IPS-15b (cell line): Measurements from ENCODE around the gene GPR143.
"Not testable (repeated sequence)": the region's sequence is repeated elsewhere in the genome, so short reads cannot be mapped to it uniquely, and the experiment has no call there.

ENCODE experiments used
- H3K27me3 ChIP-seq: one replicate; pipeline ENCODE4 v1.6.1; 2013; ENCODE audit warnings: low read length; ENCODE audit not compliant: control insufficient read depth, insufficient read depth
- H3K36me3 ChIP-seq: one replicate; pipeline ENCODE4 v1.6.1; 2013; ENCODE audit warnings: low read length; ENCODE audit not compliant: control insufficient read depth, insufficient read depth
- H3K4me1 ChIP-seq: one replicate; pipeline ENCODE4 v1.6.1; 2013; ENCODE audit warnings: mild to moderate bottlenecking, low read length; ENCODE audit not compliant: control insufficient read depth, insufficient read depth
- H3K4me3 ChIP-seq: one replicate; pipeline ENCODE4 v1.5.1; 2013; ENCODE audit warnings: low read depth, low read length
- H3K9ac ChIP-seq: one replicate; pipeline ENCODE4 v1.6.1; 2013; ENCODE audit warnings: low read depth, mild to moderate bottlenecking, low read length
- H3K9me3 ChIP-seq: one replicate; pipeline ENCODE4 v1.6.1; 2013; ENCODE audit warnings: mild to moderate bottlenecking, low read length; ENCODE audit not compliant: control insufficient read depth, insufficient read depth

Gene GPR143

GRCh38 chrX:9788911-9789310, 23.3 kb upstream of the GPR143 start:
- H3K9me3 ChIP-seq: no peaks in the 10 kb centered on the region
- peak overlapping the region; percentile 30 for H3K4me3 ChIP-seq
- no peak overlapping the region for H3K9ac ChIP-seq
- H3K36me3 ChIP-seq: no peaks in the 10 kb centered on the region
- no peaks in the 10 kb centered on the region for H3K27me3 ChIP-seq
- peaks cover 15% of the 10 kb centered on the region for H3K4me1 ChIP-seq

- Histone ChIP-seq H3K36me3 (no peaks in the 10 kb centered on the region), H3K9ac (no peak overlapping the region), H3K27me3 (no peaks in the 10 kb centered on the region), H3K4me3 (peak overlapping the region; percentile 67), H3K9me3 (no peaks in the 10 kb centered on the region), H3K4me1 (peaks cover 15% of the 10 kb centered on the region)
Measured at GRCh38 chrX:9786798-9787635, 21.4 kb upstream of the GPR143 start.

DNA sequence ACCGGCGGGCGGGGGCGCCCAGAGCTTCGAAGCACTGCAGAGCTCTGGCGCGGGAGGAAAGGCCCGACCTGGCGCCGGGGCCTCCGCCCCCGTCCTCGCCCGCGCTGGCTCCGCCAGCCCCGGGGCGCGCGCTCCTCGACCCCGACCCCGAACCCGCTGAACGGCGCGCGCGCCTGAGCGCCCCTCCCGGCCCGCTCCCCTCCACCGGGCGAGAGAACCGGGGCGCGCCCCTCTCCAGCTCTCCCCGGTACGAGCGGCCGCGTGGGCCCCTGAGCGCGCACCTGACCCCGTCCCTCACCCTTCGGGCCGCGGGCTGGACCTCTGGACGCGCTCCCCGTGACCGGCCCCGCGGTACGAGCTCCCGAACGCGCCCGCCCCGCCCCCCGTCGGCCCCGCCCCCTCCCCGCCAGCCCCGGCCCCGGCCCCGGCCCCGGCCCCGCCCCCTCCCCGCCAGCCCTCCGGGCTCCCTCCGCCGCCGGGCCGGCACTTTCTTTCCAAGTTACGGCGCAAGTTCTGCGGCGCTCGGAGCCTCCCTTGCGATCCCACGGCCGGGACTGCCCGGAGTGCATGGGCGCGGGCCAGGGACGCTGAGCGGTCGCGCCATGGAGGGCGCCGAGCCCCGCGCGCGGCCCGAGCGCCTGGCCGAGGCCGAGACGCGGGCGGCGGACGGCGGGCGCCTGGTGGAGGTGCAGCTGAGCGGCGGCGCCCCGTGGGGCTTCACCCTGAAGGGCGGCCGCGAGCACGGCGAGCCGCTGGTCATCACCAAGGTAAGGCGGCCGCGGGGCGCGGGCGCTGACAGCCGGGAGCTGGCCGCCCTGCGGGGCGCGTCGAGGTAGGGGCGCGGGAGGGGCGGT, 20.5 kb upstream of the GPR143 start, which contains the start of gene SHROOM2:
SHROOM2 (plus strand) TSS at position 486 of the 854 bp plus-strand sequence; CDS start at position 603, 117 bp downstream.
- Histone ChIP-seq H3K9me3 (no peaks in the 10 kb centered on the region), H3K27me3 (no peaks in the 10 kb centered on the region), H3K9ac (no peak within 1 kb of the TSS), H3K4me3 (peak within 1 kb of the TSS; percentile 67), H3K36me3 (no peaks in the 10 kb centered on the region), H3K4me1 (peaks cover 15% of the 10 kb centered on the region)

DNA sequence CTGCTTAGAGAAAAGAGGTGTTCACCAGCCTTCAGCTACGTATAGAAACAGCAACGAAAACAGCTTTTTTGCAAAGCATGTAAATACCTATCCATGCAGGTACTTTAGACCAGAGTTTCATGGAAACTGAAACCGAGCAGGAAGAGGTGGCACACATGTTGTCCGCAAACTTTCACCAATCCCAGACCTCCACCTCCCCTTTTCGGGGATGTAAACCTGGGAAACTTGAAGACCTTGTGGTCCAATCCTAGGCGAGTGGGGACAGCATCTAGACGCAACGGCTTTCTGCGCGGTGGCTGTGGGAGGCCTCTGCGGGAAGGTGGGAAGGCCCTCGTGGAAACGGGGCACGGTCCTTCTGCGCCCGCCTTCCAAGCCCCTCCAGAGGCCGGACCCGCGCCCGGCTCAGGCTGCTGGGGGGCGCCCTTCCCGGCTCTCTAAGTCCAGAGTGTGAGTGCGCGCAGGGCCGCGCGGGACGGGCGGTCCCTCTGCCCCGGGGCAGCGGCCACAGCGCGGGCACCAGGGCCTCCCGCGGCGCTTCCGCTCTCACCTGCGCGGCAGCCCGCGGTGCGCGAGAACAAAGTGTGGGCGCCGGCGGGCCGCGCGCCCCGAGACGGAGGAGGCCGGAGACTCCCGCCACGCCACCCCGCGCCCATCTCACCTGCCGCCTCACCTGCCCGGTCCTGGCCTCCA, 19.8 kb upstream of the GPR143 start:
- Histone ChIP-seq H3K4me3 (peak overlapping the region; percentile 46), H3K4me1 (peaks cover 12% of the 10 kb centered on the region), H3K9me3 (no peaks in the 10 kb centered on the region), H3K27me3 (no peaks in the 10 kb centered on the region), H3K36me3 (no peaks in the 10 kb centered on the region), H3K9ac (no peak overlapping the region)

DNA sequence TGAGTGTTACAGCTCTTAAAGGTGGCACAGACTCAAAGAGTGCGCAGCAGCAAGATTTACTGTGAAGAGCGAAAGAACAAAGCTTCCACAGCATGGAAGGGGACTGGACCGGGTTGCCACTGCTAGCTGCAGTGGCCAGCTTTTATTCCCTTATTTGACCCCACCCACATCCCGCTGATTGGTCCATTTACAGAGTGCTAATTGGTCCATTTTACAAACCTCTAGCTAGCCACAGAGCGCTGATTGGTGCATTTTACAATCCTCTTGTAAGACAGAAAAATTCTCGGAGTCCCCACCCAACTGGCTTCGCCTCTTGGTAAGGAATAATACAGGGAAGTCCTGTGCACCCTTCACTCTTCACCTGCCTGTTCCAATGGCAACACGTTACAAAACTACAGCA, 18.7 kb upstream of the GPR143 start:
- no peaks in the 10 kb centered on the region for H3K36me3 ChIP-seq
- no peaks in the 10 kb centered on the region for H3K9me3 ChIP-seq

GRCh38 chrX:9781941-9782340, 16.3 kb upstream of the GPR143 start:
- H3K27me3 ChIP-seq: no peaks in the 10 kb centered on the region
- H3K4me1 ChIP-seq: no peaks in the 10 kb centered on the region
- no peak overlapping the region for H3K9ac ChIP-seq
- H3K4me3 ChIP-seq: no peak overlapping the region
- no peaks in the 10 kb centered on the region for H3K9me3 ChIP-seq
- no peaks in the 10 kb centered on the region for H3K36me3 ChIP-seq

More for the DNA sequence above, 18.7 kb upstream of the GPR143 start:
- Histone ChIP-seq H3K9ac (no peak overlapping the region), H3K4me1 (peaks cover 4% of the 10 kb centered on the region), H3K4me3 (no peak overlapping the region), H3K27me3 (no peaks in the 10 kb centered on the region)

- Histone ChIP-seq H3K4me1 (no peaks in the 10 kb centered on the region), H3K9me3 (no peaks in the 10 kb centered on the region), H3K9ac (no peak overlapping the region), H3K36me3 (no peaks in the 10 kb centered on the region), H3K4me3 (no peak overlapping the region), H3K27me3 (no peaks in the 10 kb centered on the region)
Measured at GRCh38 chrX:9775930-9776329, 10.3 kb upstream of the GPR143 start.

DNA sequence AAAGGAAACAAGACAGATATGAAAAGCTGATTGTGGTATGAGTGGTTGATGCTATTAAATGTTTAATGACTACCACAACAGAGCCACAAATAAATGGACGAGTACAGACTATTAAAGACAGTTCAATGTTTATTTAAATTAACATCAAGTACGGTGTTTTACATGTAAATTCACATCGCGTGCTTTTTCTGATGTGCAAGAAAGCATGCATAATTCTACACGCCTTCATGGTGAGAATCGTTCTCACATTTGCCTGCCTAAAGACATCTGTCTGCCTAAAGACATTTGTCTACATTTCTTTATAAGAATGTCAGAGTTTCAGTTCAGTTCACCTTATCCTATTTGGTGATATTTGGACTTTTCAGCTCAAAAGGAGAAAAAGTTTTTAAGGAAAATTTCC, 7.3 kb upstream of the GPR143 start:
- no peak overlapping the region for H3K9ac ChIP-seq
- H3K4me3 ChIP-seq: no peak overlapping the region
- H3K36me3 ChIP-seq: no peaks in the 10 kb centered on the region
- H3K27me3 ChIP-seq: no peaks in the 10 kb centered on the region
- H3K9me3 ChIP-seq: peaks cover 3% of the 10 kb centered on the region
- no peaks in the 10 kb centered on the region for H3K4me1 ChIP-seq

DNA sequence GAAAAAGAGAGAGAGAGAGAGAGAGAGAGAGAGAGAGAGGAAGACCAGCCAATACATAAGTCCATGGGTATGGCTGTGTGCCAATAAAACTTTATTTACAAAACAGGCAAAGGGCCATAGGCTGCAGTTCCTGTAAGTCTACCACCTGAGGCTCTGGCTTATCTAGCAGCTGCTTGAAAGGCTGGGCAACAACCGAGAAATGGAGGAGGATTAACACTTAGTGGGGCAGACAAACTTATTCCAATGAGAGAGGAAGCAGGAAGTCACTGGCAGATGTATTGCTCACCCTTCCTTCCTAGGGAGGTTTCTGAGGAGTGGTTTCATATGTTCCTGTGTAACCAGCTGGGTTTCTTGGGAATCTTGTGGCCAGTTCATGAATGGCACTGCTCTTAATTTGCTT, 4.7 kb upstream of the GPR143 start:
- H3K4me3 ChIP-seq: no peak overlapping the region
- no peak overlapping the region for H3K9ac ChIP-seq
- peaks cover 3% of the 10 kb centered on the region for H3K4me1 ChIP-seq
- peaks cover 3% of the 10 kb centered on the region for H3K9me3 ChIP-seq
- no peaks in the 10 kb centered on the region for H3K27me3 ChIP-seq
- H3K36me3 ChIP-seq: no peaks in the 10 kb centered on the region

GRCh38 chrX:9768321-9768839, 2.7 kb upstream of the GPR143 start:
- not testable (repeated sequence) for H3K36me3 ChIP-seq, H3K27me3 ChIP-seq, H3K9me3 ChIP-seq, H3K4me1 ChIP-seq, H3K9ac ChIP-seq, H3K4me3 ChIP-seq

DNA sequence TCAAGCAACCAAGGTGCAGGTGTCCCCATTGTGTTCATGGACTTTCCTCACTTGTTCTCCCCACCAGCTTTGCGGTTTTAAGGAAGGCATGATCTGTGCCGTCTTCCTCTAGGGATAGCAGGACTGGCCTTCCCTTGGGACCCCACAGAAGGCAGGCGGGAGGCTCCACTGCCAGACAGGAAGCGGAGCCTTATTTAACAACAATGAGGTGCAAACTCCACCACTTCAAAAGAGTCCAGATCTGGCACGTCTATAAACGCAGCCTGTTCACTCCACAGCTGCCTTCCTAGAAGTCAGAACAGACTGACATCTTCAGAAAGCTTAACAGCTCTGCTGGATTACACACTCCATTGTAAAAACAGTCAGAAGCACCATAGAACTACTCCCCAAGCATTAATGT, 1.7 kb upstream of the GPR143 start:
- no peak overlapping the region for H3K4me3 ChIP-seq
- H3K4me1 ChIP-seq: peaks cover 3% of the 10 kb centered on the region
- no peaks in the 10 kb centered on the region for H3K36me3 ChIP-seq
- no peaks in the 10 kb centered on the region for H3K27me3 ChIP-seq
- H3K9me3 ChIP-seq: peaks cover 3% of the 10 kb centered on the region
- no peak overlapping the region for H3K9ac ChIP-seq
